ENCODE measurements around the gene BATF3. TPM values are rescaled to one million over a fixed set of nuclear protein-coding genes. Genes with fewer than 3 reads are reported as not detected.

The BATF3 gene
- polyA plus RNA-seq, 1 of the 3 experiments (the other 2 are of a cell fraction) = 0.76 TPM

- TF ChIP-seq, protein P1, sequence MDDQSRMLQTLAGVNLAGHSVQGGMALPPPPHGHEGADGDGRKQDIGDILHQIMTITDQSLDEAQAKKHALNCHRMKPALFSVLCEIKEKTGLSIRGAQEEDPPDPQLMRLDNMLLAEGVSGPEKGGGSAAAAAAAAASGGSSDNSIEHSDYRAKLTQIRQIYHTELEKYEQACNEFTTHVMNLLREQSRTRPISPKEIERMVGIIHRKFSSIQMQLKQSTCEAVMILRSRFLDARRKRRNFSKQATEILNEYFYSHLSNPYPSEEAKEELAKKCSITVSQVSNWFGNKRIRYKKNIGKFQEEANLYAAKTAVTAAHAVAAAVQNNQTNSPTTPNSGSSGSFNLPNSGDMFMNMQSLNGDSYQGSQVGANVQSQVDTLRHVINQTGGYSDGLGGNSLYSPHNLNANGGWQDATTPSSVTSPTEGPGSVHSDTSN (IDR thresholded peaks at IDR 0.05) = no peak
- no peak for TF ChIP-seq FOSL2 (IDR thresholded peaks at IDR 0.05; ENCODE audit: borderline replicate concordance, low read depth)
- TF ChIP-seq EZH2phosphoT487 (IDR thresholded peaks at IDR 0.05; ENCODE audit: borderline replicate concordance, low read depth) = no peak
- TF ChIP-seq, protein P2, sequence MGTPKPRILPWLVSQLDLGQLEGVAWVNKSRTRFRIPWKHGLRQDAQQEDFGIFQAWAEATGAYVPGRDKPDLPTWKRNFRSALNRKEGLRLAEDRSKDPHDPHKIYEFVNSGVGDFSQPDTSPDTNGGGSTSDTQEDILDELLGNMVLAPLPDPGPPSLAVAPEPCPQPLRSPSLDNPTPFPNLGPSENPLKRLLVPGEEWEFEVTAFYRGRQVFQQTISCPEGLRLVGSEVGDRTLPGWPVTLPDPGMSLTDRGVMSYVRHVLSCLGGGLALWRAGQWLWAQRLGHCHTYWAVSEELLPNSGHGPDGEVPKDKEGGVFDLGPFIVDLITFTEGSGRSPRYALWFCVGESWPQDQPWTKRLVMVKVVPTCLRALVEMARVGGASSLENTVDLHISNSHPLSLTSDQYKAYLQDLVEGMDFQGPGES (IDR thresholded peaks at IDR 0.05; ENCODE audit: low read depth, low read length) = no peak
- no peak for TF ChIP-seq RAD21 (IDR thresholded peaks at IDR 0.05; ENCODE audit: low read length)
- no peak for TF ChIP-seq FOXJ3 (CRISPR knock-in tag; IDR thresholded peaks at IDR 0.05)
- Histone ChIP-seq H2AFZ (ENCODE audit: low read depth) (no peak overlapping the region), H3K4me1 (ENCODE audit: control insufficient read depth in 1 of 2, insufficient read depth in 2 of 2, low read depth in 1 of 2, low read length in 1 of 2) (no peaks in the 10 kb centered on the region)
These were observed 10.4 kb downstream of the BATF3 start for GRCh38 chr1:212689196-212689725.

GRCh38 chr1:212688341-212689047, 11.1 kb downstream of the BATF3 start:
- ChIA-PET POLR2A (no interaction called here), CTCF (interaction anchor here (0.9 to 1.6 kb wide), 5 partner anchors 10 to 232 kb away, joined by 3 to 4 read pairs (median 3); no protein-coding TSS in a partner anchor)
- Histone ChIP-seq H3K4me2 (no peak overlapping the region), H3K36me3 (replicated peaks in 1 of 2; ENCODE audit: control insufficient read depth in 1 of 2, insufficient read depth in 2 of 2, low read length in 1 of 2) (no peaks in the 10 kb centered on the region), H3K4me1 (ENCODE audit: control insufficient read depth in 1 of 2, insufficient read depth in 2 of 2, low read depth in 1 of 2, low read length in 1 of 2) (no peaks in the 10 kb centered on the region), H4K20me1 (ENCODE audit: insufficient read depth) (no peaks in the 10 kb centered on the region), H2AFZ (ENCODE audit: low read depth) (no peak overlapping the region), H3K9me3 (no peaks in the 10 kb centered on the region), H3K9ac (no peak overlapping the region), H3F3A (replicated peaks; ENCODE audit: insufficient read depth) (peaks cover 6% of the 10 kb centered on the region), H3K9me2 (no peaks in the 10 kb centered on the region), H3K27me3 (ENCODE audit: insufficient read depth) (no peaks in the 10 kb centered on the region; the same call in 1 of the 2 replicates), H3K27ac (ENCODE audit: low read depth in 2 of 2, low read length in 1 of 2) (no peak overlapping the region), H3K4me3 (ENCODE audit: low read depth in 2 of 2, low read length in 1 of 2) (no peak overlapping the region), H3K79me2 (ENCODE audit: insufficient read depth) (no peaks in the 10 kb centered on the region)
- TF ChIP-seq GABPA (IDR thresholded peaks at IDR 0.05; ENCODE audit: low read depth) (no peak), YY1 (IDR thresholded peaks at IDR 0.05; ENCODE audit: low read depth) (no peak), ELF1 (IDR thresholded peaks at IDR 0.05) (no peak), MEF2A (IDR thresholded peaks at IDR 0.05; ENCODE audit: borderline replicate concordance, low read depth) (no peak), TCF12 (IDR thresholded peaks at IDR 0.05) (no peak), REST (IDR thresholded peaks at IDR 0.05; ENCODE audit: low read depth, low read length) (no peak)
- no peak for DNase-seq
- WGBS (ENCODE audit: low lambda C conversion rate) = 75% methylated on average over 7 of the region's 7 CpGs

More at GRCh38 chr1:212689196-212689725, 10.4 kb downstream of the BATF3 start:
- ChIA-PET POLR2A (no interaction called here), CTCF (interaction anchor here (0.9 to 1.6 kb wide), 4 partner anchors 22 to 233 kb away, joined by 3 to 4 read pairs (median 3); no protein-coding TSS in a partner anchor)
- no peaks in the 10 kb centered on the region for H3K79me2 ChIP-seq (ENCODE audit: insufficient read depth)
- H3K36me3 ChIP-seq (replicated peaks in 1 of 2; ENCODE audit: control insufficient read depth in 1 of 2, insufficient read depth in 2 of 2, low read length in 1 of 2) = no peaks in the 10 kb centered on the region
- no peaks in the 10 kb centered on the region for H4K20me1 ChIP-seq (ENCODE audit: insufficient read depth)
- 66% methylated on average over 5 of the region's 5 CpGs for WGBS (ENCODE audit: low lambda C conversion rate)
- H3K4me3 ChIP-seq (ENCODE audit: low read depth in 2 of 2, low read length in 1 of 2) = no peak overlapping the region
- H3F3A ChIP-seq (replicated peaks; ENCODE audit: insufficient read depth) = peaks cover 6% of the 10 kb centered on the region
- H3K9me2 ChIP-seq = no peaks in the 10 kb centered on the region
- no peak overlapping the region for H3K27ac ChIP-seq (ENCODE audit: low read depth in 2 of 2, low read length in 1 of 2)
- no peak overlapping the region for H3K9ac ChIP-seq
- peaks cover under 1% of the 10 kb centered on the region; the same call in 1 of the 2 replicates for H3K27me3 ChIP-seq (ENCODE audit: insufficient read depth)
- no peaks in the 10 kb centered on the region for H3K9me3 ChIP-seq
- no peak overlapping the region for H3K4me2 ChIP-seq
- DNase-seq = no peak
